Smooth muscle cell (in vitro differentiated cells): ENCODE data around the gene OGDH. TPM values are rescaled to one million over a fixed set of nuclear protein-coding genes. Genes with fewer than 3 reads are reported as not detected.

Experiments
- DNase-seq: peaks from one replicate; lab custom pipeline; 2025; ENCODE audit not compliant: unreplicated experiment; lab: John Stamatoyannopoulos, UW
- H2AFZ ChIP-seq: fragments of 200-600 bp; sonication (generic); 2 replicates; pipeline ENCODE4 v1.6.0; 2016; ENCODE audit warnings: antibody characterized with exemption, low read depth, mild to moderate bottlenecking
- H3F3A ChIP-seq: fragments of 200-600 bp; sonication (generic); 2 replicates; pipeline ENCODE4 v1.6.0; 2017; ENCODE audit warnings: antibody characterized with exemption, low read depth
- H3K27ac ChIP-seq: fragments of 200-600 bp; sonication (generic); 2 replicates; pipeline ENCODE4 v1.5.1; 2016; ENCODE audit warnings: low read depth, mild to moderate bottlenecking
- H3K27me3 ChIP-seq: fragments of 200-600 bp; sonication (generic); 2 replicates; pipeline ENCODE4 v1.6.1; 2016; ENCODE audit warnings: low read depth, mild to moderate bottlenecking
- H3K36me3 ChIP-seq: fragments of 200-600 bp; sonication (generic); 2 replicates; pipeline ENCODE4 v1.5.1; 2016; ENCODE audit warnings: low read depth
- H3K4me1 ChIP-seq: fragments of 200-600 bp; sonication (generic); 2 replicates; pipeline ENCODE4 v1.5.1; 2016; ENCODE audit warnings: low read depth
- H3K4me2 ChIP-seq: fragments of 200-600 bp; sonication (generic); 2 replicates; pipeline ENCODE4 v1.6.0; 2016; ENCODE audit warnings: mild to moderate bottlenecking
- H3K4me3 ChIP-seq: fragments of 200-600 bp; sonication (generic); 2 replicates; pipeline ENCODE4 v1.5.1; 2016; ENCODE audit warnings: mild to moderate bottlenecking
- H3K79me2 ChIP-seq: fragments of 200-600 bp; sonication (generic); 2 replicates; pipeline ENCODE4 v1.6.0; 2016; ENCODE audit warnings: low read depth, mild to moderate bottlenecking
- H3K9ac ChIP-seq: fragments of 200-600 bp; sonication (generic); 2 replicates; pipeline ENCODE4 v1.6.0; 2016; ENCODE audit warnings: low read depth
- H3K9me3 ChIP-seq: fragments of 200-600 bp; sonication (generic); replicated peaks from 2 replicates; pipeline ENCODE4 v1.5.1; 2016; ENCODE audit warnings: low read depth
- H4K20me1 ChIP-seq: fragments of 200-600 bp; sonication (generic); 2 replicates; pipeline ENCODE4 v1.6.0; 2016; ENCODE audit warnings: low read depth
- CTCF ChIP-seq: fragments of 200-600 bp; sonication (generic); IDR thresholded peaks from 2 replicates; pipeline ENCODE4 v1.5.1; 2017; ENCODE audit warnings: borderline replicate concordance, mild to moderate bottlenecking, antibody characterized with exemption; ENCODE audit not compliant: insufficient read depth, poor library complexity, severe bottlenecking
- WGBS: methylation state at CpG from one replicate; pipeline ENCODE4 v1.1.7; 2016; ENCODE audit warnings: low lambda C conversion rate; 5-methylcytosine and 5-hydroxymethylcytosine counted together
- polyA plus RNA-seq: library from polyadenylated mRNA; unstranded; fragments of >200 nt; fragmentation: Nextera tagmentation; extraction: Ambion mirVana; gene quantifications from 2 replicates; pipeline ENCODE4 v1.2.1, GENCODE V29; 2016
- total RNA-seq: library from RNA; depleted of rRNA; stranded (reverse); fragments of >200 nt; gene quantifications from 2 replicates; pipeline ENCODE4 v1.2.3, GENCODE V29; 2014

Gene OGDH
- total and polyA plus RNA-seq, 2 experiments from 2014 or later, result 32.6 to 34.2 TPM

GRCh38 chr7:44673771-44674170 lies 67.3 kb downstream of the OGDH start:
- WGBS, result 98% methylated on average over 6 of the region's 6 CpGs
- Histone ChIP-seq H3K27me3 (no peaks in the 10 kb centered on the region), H3K9me3 (no peaks in the 10 kb centered on the region), H2AFZ (no peak overlapping the region), H3K4me2 (no peak overlapping the region), H4K20me1 (no peaks in the 10 kb centered on the region), H3K79me2 (no peaks in the 10 kb centered on the region), H3K9ac (no peak overlapping the region), H3K4me3 (no peak overlapping the region), H3K27ac (no peak overlapping the region), H3F3A (no peaks in the 10 kb centered on the region), H3K4me1 (no peaks in the 10 kb centered on the region), H3K36me3 (no peaks in the 10 kb centered on the region)
- no peak for TF ChIP-seq CTCF
- DNase-seq, result no peak

- H3K27me3 ChIP-seq, result no peaks in the 10 kb centered on the region
- no peak overlapping the region for H2AFZ ChIP-seq
- H3K9me3 ChIP-seq, result no peaks in the 10 kb centered on the region
- H3K4me1 ChIP-seq, result no peaks in the 10 kb centered on the region
- TF ChIP-seq CTCF, result no peak
- H3K27ac ChIP-seq, result no peak overlapping the region
- H3K4me3 ChIP-seq, result no peak overlapping the region
- H3K4me2 ChIP-seq, result no peak overlapping the region
- WGBS, result over 99% methylated on average over 7 of the region's 7 CpGs
- no peaks in the 10 kb centered on the region for H3F3A ChIP-seq
- no peaks in the 10 kb centered on the region for H3K36me3 ChIP-seq
- no peaks in the 10 kb centered on the region for H4K20me1 ChIP-seq
- DNase-seq, result no peak
- H3K9ac ChIP-seq, result no peak overlapping the region
- no peaks in the 10 kb centered on the region for H3K79me2 ChIP-seq
Measured at GRCh38 chr7:44674381-44674780, 68.0 kb downstream of the OGDH start.

- Histone ChIP-seq H2AFZ (no peak overlapping the region), H3F3A (peaks cover 2% of the 10 kb centered on the region), H3K4me3 (no peak overlapping the region), H3K27me3 (no peaks in the 10 kb centered on the region), H3K36me3 (no peaks in the 10 kb centered on the region), H3K9ac (no peak overlapping the region), H4K20me1 (no peaks in the 10 kb centered on the region), H3K27ac (no peak overlapping the region), H3K9me3 (no peaks in the 10 kb centered on the region), H3K4me2 (no peak overlapping the region), H3K4me1 (no peaks in the 10 kb centered on the region), H3K79me2 (no peaks in the 10 kb centered on the region)
- 97% methylated on average over 4 of the region's 4 CpGs for WGBS
- no peak for TF ChIP-seq CTCF
- no peak for DNase-seq
Measured at GRCh38 chr7:44676776-44677175, 70.3 kb downstream of the OGDH start.

- H3K79me2 ChIP-seq, result no peaks in the 10 kb centered on the region
- no peak overlapping the region for H3K27ac ChIP-seq
- H2AFZ ChIP-seq, result no peak overlapping the region
- H3K4me1 ChIP-seq, result no peaks in the 10 kb centered on the region
- no peaks in the 10 kb centered on the region for H3K36me3 ChIP-seq
- no peak for TF ChIP-seq CTCF
- no peaks in the 10 kb centered on the region for H3K9me3 ChIP-seq
- no peak overlapping the region for H3K4me2 ChIP-seq
- no peaks in the 10 kb centered on the region for H3K27me3 ChIP-seq
- no peak overlapping the region for H3K4me3 ChIP-seq
- no peak for DNase-seq
- peaks cover 2% of the 10 kb centered on the region for H3F3A ChIP-seq
- WGBS, result 93% methylated on average over 4 of the region's 4 CpGs
- H4K20me1 ChIP-seq, result no peaks in the 10 kb centered on the region
- H3K9ac ChIP-seq, result no peak overlapping the region
Measured at GRCh38 chr7:44678101-44678470, 71.7 kb downstream of the OGDH start.
